Esophagus squamous epithelium (tissue), 5 donors: ENCODE measurements around the gene MTA3. TPM values are rescaled to one million over a fixed set of nuclear protein-coding genes. Genes with fewer than 3 reads are reported as not detected.

Source experiments
- DNase-seq: peaks from one replicate; lab custom pipeline; 2025; lab: John Stamatoyannopoulos, UW
- H3K27ac ChIP-seq, 4 donors: fragments of 200-600 bp; sonication (generic); one replicate each; pipeline ENCODE4 v1.5.1; 2016 to 2019; ENCODE audit warnings: mild to moderate bottlenecking in 1 of 4
- H3K27me3 ChIP-seq, 4 donors: fragments of 200-600 bp; sonication (generic); 1 replicate in 3 of 4; 2 replicates in 1 of 4; pipeline versions ENCODE4 v1.5.1 to v1.6.0; 2017 to 2021; ENCODE audit warnings: antibody characterized with exemption in 1 of 4
- H3K36me3 ChIP-seq, 3 donors: fragments of 200-600 bp; sonication (generic); one replicate each; pipeline ENCODE4 v1.5.1; 2016 to 2019
- H3K4me1 ChIP-seq, 3 donors: fragments of 200-600 bp; sonication (generic); one replicate each; pipeline ENCODE4 v1.5.1; 2017 to 2019
- H3K4me3 ChIP-seq, 4 donors: fragments of 200-600 bp; sonication (generic); 1 replicate in 3 of 4; 2 replicates in 1 of 4; pipeline ENCODE4 v1.5.1; 2016 to 2019; ENCODE audit warnings: mild to moderate bottlenecking in 2 of 4, moderate library complexity in 1 of 4
- H3K9me3 ChIP-seq, 3 donors: fragments of 200-600 bp; sonication (generic); one replicate each; pipeline ENCODE4 v1.5.1; 2016 to 2019
- POLR2A ChIP-seq, 4 donors: fragments of 450-650 bp; IDR thresholded peaks; one replicate each; pipeline ENCODE4 v1.6.1; 2017; ENCODE audit warnings: antibody characterized with exemption in 4 of 4, mild to moderate bottlenecking in 4 of 4, moderate library complexity in 3 of 4
- WGBS, 2 donors: methylation state at CpG; one replicate each; pipeline ENCODE4 v1.1.5; 2018; 5-methylcytosine and 5-hydroxymethylcytosine counted together
- intact Hi-C: fragments of 100-400 bp; cut with DNase I; formaldehyde crosslinking; loops from one replicate; pipeline ENCODE4 v1.15.0; 2022
- total RNA-seq, 4 donors: library from RNA; depleted of rRNA; stranded (reverse); fragments of >200 nt; gene quantifications; one replicate each; pipeline ENCODE4 v1.1.0, GENCODE V29; 2016
- TF ChIP-seq, protein P1 (sequence below), 6 experiments: fragments of 450-650 bp in 4 of 6; fragments of 200-600 bp in 2 of 6; sonication (generic) in 2 of 6; IDR thresholded peaks; one replicate each; pipeline ENCODE4 v1.5.1; 2016 to 2019; ENCODE audit warnings: antibody characterized with exemption in 6 of 6, mild to moderate bottlenecking in 4 of 6, moderate library complexity in 4 of 6
- donor health status: DM: yes; HTN: yes; CAD: no.

MTA3 gene
- total RNA-seq, 4 donors from 2014 or later = 26.5 to 37.2 (median 34.4) TPM

DNA sequence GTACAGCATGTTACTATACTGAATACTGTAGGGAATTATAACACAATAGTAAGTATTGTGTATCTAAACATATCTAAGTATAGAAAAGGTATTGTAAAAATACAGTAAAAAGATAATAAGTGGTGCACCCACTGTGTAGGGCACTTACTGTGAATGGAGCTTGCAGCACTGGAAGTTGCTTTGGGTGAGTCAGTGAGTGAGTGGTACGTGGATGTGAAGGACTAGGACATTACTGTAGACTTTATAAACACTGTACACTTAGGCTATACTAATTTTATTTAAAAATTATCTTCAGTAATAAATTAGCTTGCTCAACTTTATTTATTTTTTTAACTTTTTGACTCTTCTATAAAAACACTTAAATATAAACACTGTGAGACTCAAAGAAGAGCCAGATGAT, 82.6 kb downstream of the MTA3 start:
- 88 to 92% methylated on average over 1 of the region's 1 CpG for WGBS, 2 donors
- H3K4me1 ChIP-seq = peaks cover 0 to 12% (median 0%) of the 10 kb centered on the region in 3 donors
- H3K4me3 ChIP-seq = no peak overlapping the region
- peaks cover 0 to 48% (median 0%) of the 10 kb centered on the region in 3 donors for H3K36me3 ChIP-seq
- TF ChIP-seq, protein P1, sequence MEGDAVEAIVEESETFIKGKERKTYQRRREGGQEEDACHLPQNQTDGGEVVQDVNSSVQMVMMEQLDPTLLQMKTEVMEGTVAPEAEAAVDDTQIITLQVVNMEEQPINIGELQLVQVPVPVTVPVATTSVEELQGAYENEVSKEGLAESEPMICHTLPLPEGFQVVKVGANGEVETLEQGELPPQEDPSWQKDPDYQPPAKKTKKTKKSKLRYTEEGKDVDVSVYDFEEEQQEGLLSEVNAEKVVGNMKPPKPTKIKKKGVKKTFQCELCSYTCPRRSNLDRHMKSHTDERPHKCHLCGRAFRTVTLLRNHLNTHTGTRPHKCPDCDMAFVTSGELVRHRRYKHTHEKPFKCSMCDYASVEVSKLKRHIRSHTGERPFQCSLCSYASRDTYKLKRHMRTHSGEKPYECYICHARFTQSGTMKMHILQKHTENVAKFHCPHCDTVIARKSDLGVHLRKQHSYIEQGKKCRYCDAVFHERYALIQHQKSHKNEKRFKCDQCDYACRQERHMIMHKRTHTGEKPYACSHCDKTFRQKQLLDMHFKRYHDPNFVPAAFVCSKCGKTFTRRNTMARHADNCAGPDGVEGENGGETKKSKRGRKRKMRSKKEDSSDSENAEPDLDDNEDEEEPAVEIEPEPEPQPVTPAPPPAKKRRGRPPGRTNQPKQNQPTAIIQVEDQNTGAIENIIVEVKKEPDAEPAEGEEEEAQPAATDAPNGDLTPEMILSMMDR (IDR thresholded peaks at IDR 0.05) = no peak
- TF ChIP-seq POLR2A (IDR thresholded peaks at IDR 0.05) = no peak
- H3K9me3 ChIP-seq = no peaks in the 10 kb centered on the region
- no peak for DNase-seq
- intact Hi-C loops = no loop called here
- H3K27me3 ChIP-seq = no peaks in the 10 kb centered on the region
- no peak overlapping the region for H3K27ac ChIP-seq

DNA sequence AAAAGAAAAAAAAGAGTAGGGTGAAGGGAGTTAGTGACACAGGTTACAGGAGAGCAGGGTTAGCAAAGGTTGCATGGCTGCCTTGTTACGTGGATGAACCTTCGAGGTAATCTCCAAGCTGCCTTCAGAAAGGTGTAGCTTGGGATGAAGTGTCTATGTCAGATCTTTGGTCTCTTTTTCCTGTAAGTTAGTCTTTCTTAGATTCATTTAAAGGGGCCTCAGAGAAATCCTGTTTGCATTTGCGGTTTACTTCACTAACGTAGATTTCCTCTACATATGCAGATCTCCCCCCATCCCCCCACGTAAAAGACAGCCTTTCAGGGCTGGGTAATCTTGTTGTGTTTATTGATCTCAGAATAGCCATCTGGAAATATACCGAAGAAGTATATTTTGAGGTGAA, 83.7 kb downstream of the MTA3 start:
- 83 to 85% methylated on average over 6 of the region's 6 CpGs for WGBS, 2 donors
- Histone ChIP-seq H3K9me3 (no peaks in the 10 kb centered on the region), H3K4me3 (no peak overlapping the region), H3K36me3 (peaks cover 0 to 48% (median 0%) of the 10 kb centered on the region in 3 donors), H3K4me1 (peaks cover 0 to 12% (median 0%) of the 10 kb centered on the region in 3 donors), H3K27ac (no peak overlapping the region), H3K27me3 (no peaks in the 10 kb centered on the region)
- TF ChIP-seq, protein P1 (IDR thresholded peaks at IDR 0.05) = no peak
- TF ChIP-seq POLR2A (IDR thresholded peaks at IDR 0.05) = no peak
- DNase-seq = no peak
- intact Hi-C loops = no loop called here

DNA sequence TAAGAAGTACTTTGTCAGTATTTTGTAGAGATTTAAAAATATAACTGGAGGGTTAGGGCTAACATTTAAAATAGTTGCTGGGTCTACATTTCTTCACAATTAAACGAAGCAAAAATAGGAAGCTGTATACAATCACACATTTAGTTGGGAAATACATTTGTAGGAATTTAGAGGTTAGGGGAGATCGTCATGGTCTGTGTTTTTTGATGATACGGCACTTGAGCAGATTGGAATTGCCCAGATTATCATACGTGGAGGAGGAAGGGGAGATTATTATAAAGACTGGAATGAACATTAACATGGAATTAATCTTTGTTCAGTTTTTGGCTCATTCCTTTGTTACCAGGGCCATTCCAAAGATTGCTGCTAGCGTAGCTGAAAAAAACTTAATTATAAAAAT, 84.6 kb downstream of the MTA3 start:
- Histone ChIP-seq H3K4me1 (peaks cover 0 to 12% (median 0%) of the 10 kb centered on the region in 3 donors), H3K27me3 (no peaks in the 10 kb centered on the region), H3K9me3 (no peaks in the 10 kb centered on the region), H3K4me3 (no peak overlapping the region), H3K27ac (no peak overlapping the region), H3K36me3 (peaks cover 0 to 46% (median 0%) of the 10 kb centered on the region in 3 donors)
- WGBS, 2 donors = 75 to 79% methylated on average over 5 of the region's 5 CpGs
- intact Hi-C loops = no loop called here
- no peak for DNase-seq
- TF ChIP-seq POLR2A (IDR thresholded peaks at IDR 0.05) = no peak

DNA sequence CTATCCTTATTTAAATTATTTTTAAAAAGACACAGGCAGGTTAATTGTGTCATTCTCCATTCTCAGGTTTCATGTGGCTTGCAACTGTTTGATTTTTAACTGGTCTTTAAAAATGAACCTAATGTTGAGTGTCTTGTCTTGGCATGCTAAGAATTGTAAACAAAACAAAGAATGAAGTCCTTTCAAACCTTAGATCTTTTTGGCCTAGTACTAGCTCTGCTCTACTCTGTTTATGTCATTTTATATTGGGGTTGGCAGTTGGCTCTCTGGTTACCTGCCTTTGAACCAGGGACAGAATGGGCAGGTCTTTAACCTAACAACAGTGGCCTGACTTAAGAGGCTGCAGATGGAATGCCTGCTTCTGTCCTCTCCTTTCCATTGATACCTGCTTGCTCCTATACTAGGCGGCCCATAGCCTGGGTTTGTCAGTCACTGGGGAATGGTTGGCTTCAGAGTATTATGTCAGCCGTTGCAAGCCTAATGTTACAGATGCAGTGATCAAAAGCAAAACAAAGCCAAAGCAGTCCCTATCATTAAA, 85.5 kb downstream of the MTA3 start:
- Histone ChIP-seq H3K27me3 (no peaks in the 10 kb centered on the region), H3K27ac (no peak overlapping the region), H3K4me1 (peaks cover 0 to 12% (median 0%) of the 10 kb centered on the region in 3 donors), H3K36me3 (peaks cover 0 to 48% (median 0%) of the 10 kb centered on the region in 3 donors), H3K4me3 (no peak overlapping the region), H3K9me3 (no peaks in the 10 kb centered on the region)
- TF ChIP-seq, protein P1 (IDR thresholded peaks at IDR 0.05) = no peak
- no peak for TF ChIP-seq POLR2A (IDR thresholded peaks at IDR 0.05)
- DNase-seq = no peak
- 54 to 81% methylated on average over 2 of the region's 2 CpGs for WGBS, 2 donors
- intact Hi-C loops = no loop called here

DNA sequence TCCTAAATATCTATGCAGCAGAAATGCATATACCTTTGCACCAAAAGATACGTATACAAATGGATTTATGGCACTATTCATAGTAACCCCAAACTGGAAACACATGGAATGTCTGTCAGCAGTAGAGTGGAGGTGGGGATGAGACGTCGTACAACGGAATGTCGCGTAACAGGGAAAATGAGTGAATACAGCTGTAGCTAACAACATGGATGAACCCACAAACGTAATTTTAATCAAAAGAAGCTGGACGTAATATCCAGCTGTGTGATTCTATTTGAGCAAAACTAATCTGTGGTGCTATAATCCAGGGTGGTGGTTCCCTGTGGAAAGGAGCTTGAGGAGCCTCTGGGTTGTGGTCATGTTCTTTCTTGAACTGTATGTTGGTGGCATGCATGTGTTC, 89.9 kb downstream of the MTA3 start:
- Histone ChIP-seq H3K9me3 (no peaks in the 10 kb centered on the region), H3K36me3 (peaks cover 0 to 57% (median 0%) of the 10 kb centered on the region in 3 donors), H3K27ac (no peak overlapping the region), H3K4me1 (peaks cover 0 to 12% (median 0%) of the 10 kb centered on the region in 3 donors), H3K4me3 (no peak overlapping the region), H3K27me3 (no peaks in the 10 kb centered on the region)
- intact Hi-C loops = no loop called here
- DNase-seq = no peak
- 80 to 89% methylated on average over 8 of the region's 8 CpGs for WGBS, 2 donors
- TF ChIP-seq, protein P1 (IDR thresholded peaks at IDR 0.05) = no peak
- TF ChIP-seq POLR2A (IDR thresholded peaks at IDR 0.05) = no peak
